ENCODE results near the gene DNAJC24. TPM values are rescaled to one million over a fixed set of nuclear protein-coding genes. Genes with fewer than 3 reads are reported as not detected.

Gene DNAJC24
- total RNA-seq, 1 experiment from 2014 or later: 9.3 TPM

GRCh38 chr11:31477528-31478222 is 108.0 kb downstream of the DNAJC24 start:
- intact Hi-C loops (cut with micrococcal nuclease): no loop called here
- ATAC-seq (no peak), DNase-seq (no peak)
- TF ChIP-seq EZH2 (IDR thresholded peaks at IDR 0.05; ENCODE audit: low read length, unreplicated experiment) (no peak), CTCF (conservative IDR thresholded peaks at IDR 0.05; ENCODE audit: low read depth, low read length) (no peak), EZH2phosphoT487 (IDR thresholded peaks at IDR 0.05; ENCODE audit: borderline replicate concordance, low read length) (no peak)
- Histone ChIP-seq H3K4me3 (ENCODE audit: low read length) (no peak overlapping the region), H3K79me2 (ENCODE audit: low read length) (peaks cover 7% of the 10 kb centered on the region; the same call in 1 of the 2 replicates), H3K9ac (ENCODE audit: low read length) (no peak overlapping the region), H3K9me2 (replicated peaks; ENCODE audit: low read length) (no peaks in the 10 kb centered on the region), H3K9me3 (ENCODE audit: low read length) (no peaks in the 10 kb centered on the region), H3K27ac (ENCODE audit: low read length) (no peak overlapping the region), H3F3A (ENCODE audit: low read length, unreplicated experiment) (no peaks in the 10 kb centered on the region), H3K4me2 (ENCODE audit: low read length) (no peak overlapping the region), H3K36me3 (ENCODE audit: low read depth, low read length) (no peaks in the 10 kb centered on the region), H3K27me3 (ENCODE audit: low read length) (no peaks in the 10 kb centered on the region), H2AFZ (ENCODE audit: low read length) (no peak overlapping the region), H3K4me1 (ENCODE audit: insufficient read depth, low read length) (no peaks in the 10 kb centered on the region), H4K20me1 (ENCODE audit: low read length) (no peaks in the 10 kb centered on the region)
- ChIA-PET POLR2A (ENCODE audit: unreplicated experiment) (no interaction called here), CTCF (no interaction called here)
- no TSS peak for BruUV-seq (replicated peaks)

- ATAC-seq: no peak
- Histone ChIP-seq H3K79me2 (ENCODE audit: low read length) (peaks cover 7% of the 10 kb centered on the region; the same call in 1 of the 2 replicates), H3K9me3 (ENCODE audit: low read length) (no peaks in the 10 kb centered on the region), H3K4me3 (ENCODE audit: low read length) (no peak overlapping the region), H4K20me1 (ENCODE audit: low read length) (no peaks in the 10 kb centered on the region), H3K4me1 (ENCODE audit: insufficient read depth, low read length) (no peaks in the 10 kb centered on the region), H2AFZ (ENCODE audit: low read length) (no peak overlapping the region), H3K9ac (ENCODE audit: low read length) (no peak overlapping the region), H3K36me3 (ENCODE audit: low read depth, low read length) (no peaks in the 10 kb centered on the region), H3K9me2 (replicated peaks; ENCODE audit: low read length) (no peaks in the 10 kb centered on the region), H3K4me2 (ENCODE audit: low read length) (no peak overlapping the region), H3F3A (ENCODE audit: low read length, unreplicated experiment) (no peaks in the 10 kb centered on the region), H3K27me3 (ENCODE audit: low read length) (no peaks in the 10 kb centered on the region), H3K27ac (ENCODE audit: low read length) (no peak overlapping the region)
- no TSS peak for BruUV-seq (replicated peaks)
- CTCF ChIA-PET: no interaction called here
- intact Hi-C loops (cut with micrococcal nuclease): no loop called here
- TF ChIP-seq EZH2 (IDR thresholded peaks at IDR 0.05; ENCODE audit: low read length, unreplicated experiment): no peak
- no peak for TF ChIP-seq CTCF (conservative IDR thresholded peaks at IDR 0.05; ENCODE audit: low read depth, low read length)
- TF ChIP-seq EZH2phosphoT487 (IDR thresholded peaks at IDR 0.05; ENCODE audit: borderline replicate concordance, low read length): no peak
- POLR2A ChIA-PET (ENCODE audit: unreplicated experiment): no interaction called here
- no peak for DNase-seq
Measured at GRCh38 chr11:31478223-31478590, 108.5 kb downstream of the DNAJC24 start.

GRCh38 chr11:31479066-31479465 is 109.4 kb downstream of the DNAJC24 start:
- intact Hi-C loops (cut with micrococcal nuclease): no loop called here
- Histone ChIP-seq H3K9ac (ENCODE audit: low read length) (no peak overlapping the region), H3F3A (ENCODE audit: low read length, unreplicated experiment) (no peaks in the 10 kb centered on the region), H3K36me3 (ENCODE audit: low read depth, low read length) (no peaks in the 10 kb centered on the region), H3K9me2 (replicated peaks; ENCODE audit: low read length) (no peaks in the 10 kb centered on the region), H3K79me2 (ENCODE audit: low read length) (peaks cover 7% of the 10 kb centered on the region; the same call in 1 of the 2 replicates), H3K27me3 (ENCODE audit: low read length) (no peaks in the 10 kb centered on the region), H3K4me2 (ENCODE audit: low read length) (no peak overlapping the region), H3K4me1 (ENCODE audit: insufficient read depth, low read length) (no peaks in the 10 kb centered on the region), H3K4me3 (ENCODE audit: low read length) (no peak overlapping the region), H3K9me3 (ENCODE audit: low read length) (no peaks in the 10 kb centered on the region), H3K27ac (ENCODE audit: low read length) (no peak overlapping the region), H2AFZ (ENCODE audit: low read length) (no peak overlapping the region), H4K20me1 (ENCODE audit: low read length) (no peaks in the 10 kb centered on the region)
- TF ChIP-seq EZH2phosphoT487 (IDR thresholded peaks at IDR 0.05; ENCODE audit: borderline replicate concordance, low read length) (no peak), EZH2 (IDR thresholded peaks at IDR 0.05; ENCODE audit: low read length, unreplicated experiment) (no peak), CTCF (conservative IDR thresholded peaks at IDR 0.05; ENCODE audit: low read depth, low read length) (no peak)
- ChIA-PET CTCF (no interaction called here), POLR2A (ENCODE audit: unreplicated experiment) (no interaction called here)
- no peak for DNase-seq
- no TSS peak for BruUV-seq (replicated peaks)
- no peak for ATAC-seq

Data from PC-3 (cell line).